ENCODE data around the gene SMAD6. TPM values are rescaled to one million over a fixed set of nuclear protein-coding genes. Genes with fewer than 3 reads are reported as not detected.
A peak's percentile ranks its signal among the peaks of the same experiment; 100 is the strongest.

Gene SMAD6
- total RNA-seq, 1 donor from 2014 or later: 20.8 TPM

DNA sequence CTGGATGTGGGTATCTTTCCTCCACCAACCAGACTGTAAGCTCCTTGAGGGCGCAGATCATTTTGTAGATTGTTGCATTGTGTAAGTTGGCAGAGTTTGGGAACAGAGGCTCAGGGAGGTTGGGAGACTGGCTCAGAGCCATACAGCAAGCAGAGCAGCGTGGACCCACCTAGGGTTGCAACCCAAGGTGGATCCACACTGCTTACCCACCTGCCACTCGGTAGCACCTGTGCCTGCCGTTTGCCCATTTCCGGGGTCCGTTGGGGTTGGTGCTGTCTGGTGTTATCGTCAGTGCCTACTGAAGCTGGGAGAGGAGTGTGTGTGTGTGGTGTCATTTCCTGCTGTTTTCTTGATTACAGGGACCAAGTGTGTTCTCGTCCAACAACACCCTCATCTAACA is 19.0 kb downstream of the SMAD6 start:
- DNase-seq (ENCODE audit: low read depth): no peak

- DNase-seq (ENCODE audit: low read depth): no peak
Measured at GRCh38 chr15:66721501-66721937, 19.5 kb downstream of the SMAD6 start.

- DNase-seq (ENCODE audit: low read depth): no peak
Measured at GRCh38 chr15:66721954-66722353, 19.9 kb downstream of the SMAD6 start.

GRCh38 chr15:66722757-66723540 is 20.9 kb downstream of the SMAD6 start:
- no peak for DNase-seq (ENCODE audit: low read depth)

DNA sequence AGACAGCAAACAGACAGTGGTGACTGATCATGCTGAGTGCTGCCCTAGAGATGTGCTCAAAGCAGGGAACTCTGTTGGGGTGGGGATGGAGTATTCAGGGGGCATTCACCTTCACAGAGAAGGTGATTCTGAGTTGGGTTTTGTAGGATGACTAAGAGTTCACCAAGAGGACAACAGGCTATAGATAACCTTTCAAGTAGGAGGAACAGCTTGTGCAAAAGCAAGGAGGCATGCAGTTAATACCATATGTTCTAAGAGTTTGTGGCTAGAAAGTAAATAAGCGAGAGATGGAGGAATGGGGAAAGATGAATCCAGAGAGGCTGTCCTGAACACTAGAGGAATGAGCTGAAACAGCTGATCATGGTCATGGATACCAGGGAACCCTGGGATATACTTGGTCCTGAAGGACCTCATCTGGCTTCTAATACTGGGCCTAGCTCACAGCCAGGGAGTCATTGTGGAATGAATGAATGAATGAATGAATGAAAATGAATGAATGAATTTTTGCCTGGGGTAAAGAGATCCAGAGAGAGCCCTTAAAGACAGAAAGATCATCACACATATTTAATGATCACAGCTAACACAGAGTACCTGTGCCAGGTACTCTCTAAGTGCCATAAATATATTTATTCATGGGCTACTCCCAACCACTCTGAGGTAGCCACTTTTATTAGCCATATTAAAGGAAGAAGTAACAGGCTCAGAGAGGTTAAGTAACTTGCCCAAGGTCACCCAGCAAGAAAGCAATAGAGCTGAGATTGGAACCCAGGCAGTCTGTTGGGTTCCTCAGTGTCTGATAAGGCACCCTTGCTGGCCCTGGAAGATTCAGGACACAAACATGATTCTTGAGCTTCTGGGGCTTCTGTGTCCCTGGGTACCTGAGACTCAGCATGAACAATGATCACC is 22.0 kb downstream of the SMAD6 start:
- DNase-seq (ENCODE audit: low read depth): no peak

DNA sequence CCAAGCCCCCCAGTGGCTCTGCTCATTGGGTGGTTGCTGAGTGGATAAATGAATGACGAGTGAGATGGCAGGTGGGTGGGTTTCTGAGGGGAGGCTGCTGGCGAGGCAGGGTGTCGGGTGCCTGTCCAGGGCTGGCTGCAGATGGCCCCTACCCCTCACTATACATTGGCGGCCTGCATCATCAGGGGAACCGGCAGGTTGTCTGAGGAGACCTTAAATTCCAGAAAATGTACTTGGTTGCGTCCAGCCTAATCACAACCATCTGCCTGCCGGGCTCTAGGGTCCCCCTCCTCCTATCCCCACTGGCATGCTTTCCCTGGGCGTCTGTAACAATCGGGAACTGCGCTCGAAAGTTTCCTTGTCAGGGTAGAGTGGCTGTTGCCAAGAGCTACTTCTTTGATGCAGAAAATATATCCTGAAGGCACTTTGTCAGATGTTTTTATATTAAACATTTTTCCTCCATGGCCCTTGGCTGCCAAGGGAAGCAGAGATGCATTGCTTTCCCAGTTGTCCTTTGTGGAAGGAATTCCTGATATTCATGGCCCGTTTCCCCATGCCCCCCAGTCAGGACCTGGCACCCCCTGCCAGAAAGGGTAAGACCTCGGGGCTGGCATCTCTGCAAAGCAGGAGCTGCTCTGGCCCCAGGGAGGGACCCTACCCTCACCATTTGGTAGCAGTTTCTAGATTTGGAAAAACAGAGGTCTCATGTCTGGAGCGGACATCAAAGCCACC is 22.9 kb downstream of the SMAD6 start:
- no peak for DNase-seq (ENCODE audit: low read depth)

GRCh38 chr15:66725464-66725785 is 23.4 kb downstream of the SMAD6 start:
- DNase-seq (ENCODE audit: low read depth): no peak

GRCh38 chr15:66726386-66726785 is 24.4 kb downstream of the SMAD6 start:
- DNase-seq (ENCODE audit: low read depth): no peak

GRCh38 chr15:66729331-66729951 is 27.4 kb downstream of the SMAD6 start:
- DNase-seq (ENCODE audit: low read depth): no peak

DNA sequence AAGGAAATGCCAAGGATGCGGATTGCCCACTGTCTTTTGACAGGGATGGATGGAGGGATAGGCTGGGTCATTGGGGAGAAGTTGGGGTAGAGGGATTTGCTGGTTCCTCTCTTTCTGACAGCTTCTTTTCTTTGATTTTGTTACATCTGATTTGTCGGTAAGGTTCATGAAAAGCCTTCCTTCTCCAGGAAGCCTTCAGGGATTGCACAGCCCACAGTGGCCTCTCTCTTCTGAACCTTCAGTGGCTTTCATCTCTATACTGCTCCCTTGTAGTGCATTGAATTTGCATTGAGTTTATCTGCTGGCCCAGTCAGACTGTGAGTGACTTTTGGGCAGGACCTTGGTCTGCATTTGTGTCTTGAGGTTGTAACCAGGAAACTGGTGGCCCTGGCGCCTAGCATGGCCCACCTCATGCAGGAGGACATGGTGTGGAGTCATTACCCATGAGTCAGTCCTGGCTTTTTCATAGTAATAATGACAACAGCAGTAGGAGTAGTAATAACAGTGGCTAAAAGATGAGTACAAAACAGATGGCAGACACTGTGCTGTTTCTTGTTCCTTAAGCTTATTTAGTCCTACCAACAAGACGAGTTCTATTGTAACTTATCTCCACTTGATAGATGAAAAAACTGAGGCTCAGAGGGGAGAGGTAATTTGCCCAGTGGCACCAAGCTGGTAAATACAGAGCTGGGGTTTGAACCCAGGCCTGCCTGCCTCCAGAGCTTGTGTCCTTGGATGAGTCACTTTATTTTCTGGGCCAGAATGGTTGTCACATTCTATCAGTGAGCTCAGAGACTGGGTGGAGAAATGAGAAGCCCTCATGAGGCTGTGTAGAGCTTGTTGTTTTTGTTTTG is 28.4 kb downstream of the SMAD6 start:
- peak; percentile 47 for DNase-seq (ENCODE audit: low read depth)

DNA sequence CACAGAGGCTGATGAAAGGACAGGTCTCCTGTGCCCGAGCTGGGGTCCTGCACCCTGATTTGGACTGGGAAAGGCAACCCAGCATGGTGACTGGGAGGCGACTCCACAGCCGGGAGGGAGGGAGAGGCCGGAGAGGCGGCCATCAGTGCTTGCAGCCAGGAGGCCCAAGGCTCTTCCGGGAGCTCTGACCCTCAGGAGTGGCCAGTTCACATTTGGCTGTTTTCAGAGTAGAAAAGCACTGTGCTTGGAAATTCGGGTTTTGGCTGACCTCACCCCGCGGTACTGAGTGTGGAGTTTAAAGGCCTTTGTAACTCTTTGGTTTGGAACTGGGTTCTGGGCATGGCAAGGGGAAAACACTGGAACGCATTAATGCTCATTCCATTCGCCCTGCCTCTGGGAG is 31.9 kb downstream of the SMAD6 start:
- DNase-seq (ENCODE audit: low read depth): no peak

GRCh38 chr15:66734961-66735908 is 33.2 kb downstream of the SMAD6 start:
- DNase-seq (ENCODE audit: low read depth): no peak

GRCh38 chr15:66735909-66736305 is 33.9 kb downstream of the SMAD6 start:
- no peak for DNase-seq (ENCODE audit: low read depth)

GRCh38 chr15:66737243-66738010 is 35.4 kb downstream of the SMAD6 start:
- DNase-seq (ENCODE audit: low read depth): no peak

DNA sequence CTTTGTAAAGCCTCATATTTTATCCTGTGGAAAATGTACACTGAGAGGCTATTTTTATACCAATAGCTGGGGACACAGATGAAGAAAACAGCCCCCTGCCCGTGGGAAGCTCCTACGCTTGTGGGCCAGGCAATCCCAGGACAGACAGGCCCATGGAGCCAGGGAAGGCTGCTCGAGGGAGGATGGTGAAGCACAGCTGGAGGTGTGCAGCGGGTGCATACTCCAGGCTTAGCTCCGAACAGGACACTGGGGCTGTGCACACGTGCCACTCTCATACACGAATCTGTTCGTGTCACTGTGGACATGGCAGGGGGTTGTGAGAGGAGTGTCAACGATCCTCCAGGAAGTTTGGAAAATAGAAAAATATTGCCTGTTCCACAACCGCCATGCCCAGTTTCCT is 36.1 kb downstream of the SMAD6 start:
- no peak for DNase-seq (ENCODE audit: low read depth)

DNA sequence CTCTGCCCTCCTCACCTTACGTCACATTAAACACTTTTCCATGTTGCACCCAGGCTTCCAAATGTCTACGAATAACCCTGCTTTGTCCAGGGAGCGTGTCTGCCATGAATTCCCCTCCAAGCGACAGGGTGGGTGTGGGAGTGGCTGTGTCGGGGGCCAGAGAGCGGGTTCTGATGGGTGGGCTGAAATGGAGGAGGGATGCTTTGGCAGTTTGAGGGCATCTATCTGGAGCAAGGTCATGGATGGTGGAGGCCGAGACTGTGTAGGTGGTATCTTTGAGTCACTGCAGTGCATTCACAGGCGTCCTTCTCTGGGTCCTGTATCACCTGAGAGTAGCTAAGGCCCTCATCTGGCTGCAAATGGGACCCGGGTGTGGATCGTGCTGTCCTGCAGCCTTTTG is 36.6 kb downstream of the SMAD6 start:
- no peak for DNase-seq (ENCODE audit: low read depth)

- no peak for DNase-seq (ENCODE audit: low read depth)
Measured at GRCh38 chr15:66739287-66739686, 37.3 kb downstream of the SMAD6 start.

DNA sequence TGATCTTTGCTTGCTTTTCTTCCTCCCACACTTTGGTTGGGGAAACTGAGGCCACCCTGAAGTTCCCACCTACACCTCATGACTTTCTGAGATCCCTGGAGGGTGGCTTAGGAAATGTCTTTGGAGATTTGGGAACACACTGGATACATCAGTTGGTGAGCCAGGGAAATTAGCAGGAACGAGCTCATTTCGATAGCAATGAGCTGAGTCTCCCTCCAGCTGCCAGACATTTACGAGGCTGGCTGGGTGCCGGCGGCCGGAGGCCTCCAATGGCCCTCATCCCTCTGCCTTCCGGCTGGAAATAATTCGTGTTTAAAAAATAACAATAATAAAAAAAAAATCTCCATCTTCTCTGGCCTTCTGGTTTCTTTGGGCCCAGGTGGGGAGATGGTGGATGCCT is 38.8 kb downstream of the SMAD6 start:
- DNase-seq (ENCODE audit: low read depth): no peak

- no peak for DNase-seq (ENCODE audit: low read depth)
Measured at GRCh38 chr15:66741646-66742045, 39.6 kb downstream of the SMAD6 start.
